Transverse colon (tissue), 3 donors: Measurements from ENCODE around the gene ATXN10.

Source experiments
- EP300 ChIP-seq: sonication (generic); formaldehyde crosslinking; IDR thresholded peaks from one replicate; pipeline ENCODE4 v1.6.1; 2017; ENCODE audit warnings: antibody characterized with exemption, low read depth
- TF ChIP-seq, protein P1 (sequence below), 5 experiments: fragments of 200-600 bp in 3 of 5; fragments of 450-650 bp in 2 of 5; sonication (generic) in 3 of 5; IDR thresholded peaks; 1 replicate in 2 of 5; 2 replicates in 3 of 5; pipeline ENCODE4 v1.5.1; 2016 to 2017; ENCODE audit warnings: antibody characterized with exemption in 5 of 5, inconsistent platforms in 3 of 5, mild to moderate bottlenecking in 2 of 5, moderate library complexity in 1 of 5

DNA sequence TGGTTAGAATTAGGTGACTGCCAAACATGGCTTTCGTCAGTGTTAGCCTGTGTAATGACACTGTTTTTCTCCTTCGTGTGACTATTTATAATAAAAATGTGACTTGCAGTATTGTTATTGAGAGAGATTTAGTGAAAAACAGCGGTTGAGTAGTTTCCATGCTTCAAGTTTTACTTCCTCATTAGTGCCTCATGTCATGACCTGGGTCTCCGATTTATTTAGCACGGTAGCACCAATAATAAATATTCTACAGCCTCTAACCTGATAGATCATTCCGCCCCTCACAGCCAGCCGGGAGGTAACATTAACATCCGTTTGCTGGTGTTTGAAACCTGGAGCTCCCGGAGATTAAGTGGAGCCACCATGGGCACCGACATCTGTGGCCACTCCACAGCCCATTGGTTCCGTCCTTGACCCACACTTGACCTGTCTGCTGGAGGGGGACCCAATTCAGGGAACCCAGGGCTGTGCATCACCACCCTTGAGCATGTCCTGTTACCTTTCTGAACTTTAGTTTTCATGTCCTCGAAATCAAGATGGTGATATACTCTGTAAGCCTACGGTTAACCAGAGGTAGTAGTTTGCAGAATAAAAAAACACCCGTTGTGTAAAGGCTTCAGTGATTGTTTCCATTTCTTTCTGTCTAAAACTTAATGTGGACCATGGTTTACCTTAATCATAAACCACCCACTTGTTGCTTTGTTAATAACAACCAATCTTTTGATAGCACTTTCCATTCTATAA, 104.1 kb downstream of the ATXN10 start:
- TF ChIP-seq, protein P1, sequence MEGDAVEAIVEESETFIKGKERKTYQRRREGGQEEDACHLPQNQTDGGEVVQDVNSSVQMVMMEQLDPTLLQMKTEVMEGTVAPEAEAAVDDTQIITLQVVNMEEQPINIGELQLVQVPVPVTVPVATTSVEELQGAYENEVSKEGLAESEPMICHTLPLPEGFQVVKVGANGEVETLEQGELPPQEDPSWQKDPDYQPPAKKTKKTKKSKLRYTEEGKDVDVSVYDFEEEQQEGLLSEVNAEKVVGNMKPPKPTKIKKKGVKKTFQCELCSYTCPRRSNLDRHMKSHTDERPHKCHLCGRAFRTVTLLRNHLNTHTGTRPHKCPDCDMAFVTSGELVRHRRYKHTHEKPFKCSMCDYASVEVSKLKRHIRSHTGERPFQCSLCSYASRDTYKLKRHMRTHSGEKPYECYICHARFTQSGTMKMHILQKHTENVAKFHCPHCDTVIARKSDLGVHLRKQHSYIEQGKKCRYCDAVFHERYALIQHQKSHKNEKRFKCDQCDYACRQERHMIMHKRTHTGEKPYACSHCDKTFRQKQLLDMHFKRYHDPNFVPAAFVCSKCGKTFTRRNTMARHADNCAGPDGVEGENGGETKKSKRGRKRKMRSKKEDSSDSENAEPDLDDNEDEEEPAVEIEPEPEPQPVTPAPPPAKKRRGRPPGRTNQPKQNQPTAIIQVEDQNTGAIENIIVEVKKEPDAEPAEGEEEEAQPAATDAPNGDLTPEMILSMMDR (IDR thresholded peaks at IDR 0.05): no peak
- no peak for TF ChIP-seq EP300
